HG03520 (cell line): ENCODE results near the gene CCR9.

Experiments used
- ATAC-seq: cut with Tn5 transposase; IDR thresholded peaks from one replicate; pipeline ENCODE4 v1.9.1; 2021; ENCODE audit warnings: mild to moderate bottlenecking, moderate library complexity; ENCODE audit not compliant: unreplicated experiment

CCR9 gene

DNA sequence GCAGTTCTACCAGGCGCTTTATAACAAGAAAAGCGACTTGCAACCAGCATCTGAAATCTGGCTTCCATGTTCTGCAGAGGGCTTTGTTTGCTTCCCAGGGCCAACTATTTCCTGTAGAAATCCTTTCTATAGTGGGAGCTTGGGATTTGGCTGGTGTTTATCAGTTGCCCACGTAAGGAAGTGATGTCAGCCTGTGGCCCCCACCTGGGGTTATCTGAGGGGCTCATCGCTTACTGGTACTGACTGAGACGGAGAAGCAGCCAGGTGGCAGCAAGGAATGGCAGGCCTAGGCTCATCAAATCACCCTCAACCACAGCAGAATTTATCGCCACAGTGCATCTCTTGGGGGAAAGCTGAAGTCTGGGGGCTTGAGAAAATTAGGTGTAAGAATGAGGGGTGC is 14.6 kb upstream of the CCR9 start:
- ATAC-seq = no peak

DNA sequence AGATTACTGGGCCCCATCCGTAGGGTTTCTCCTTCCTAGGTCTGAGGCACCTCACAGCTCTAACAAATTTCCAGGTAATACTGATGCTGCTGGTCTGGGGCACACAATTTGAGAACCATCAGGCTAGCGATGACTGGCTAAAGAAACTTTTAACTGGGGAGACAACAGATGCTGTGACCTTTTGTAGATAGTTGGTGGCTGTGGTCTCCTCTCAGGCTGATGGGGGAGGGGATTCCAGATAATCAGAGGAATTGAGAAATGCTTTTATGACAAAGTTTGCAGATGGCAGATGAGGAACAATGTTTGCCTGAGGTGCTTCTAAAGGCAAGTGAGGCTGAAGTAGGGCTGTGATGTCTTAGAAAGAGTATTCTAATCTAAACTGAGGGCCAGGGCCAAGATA is 13.8 kb upstream of the CCR9 start:
- no peak for ATAC-seq

DNA sequence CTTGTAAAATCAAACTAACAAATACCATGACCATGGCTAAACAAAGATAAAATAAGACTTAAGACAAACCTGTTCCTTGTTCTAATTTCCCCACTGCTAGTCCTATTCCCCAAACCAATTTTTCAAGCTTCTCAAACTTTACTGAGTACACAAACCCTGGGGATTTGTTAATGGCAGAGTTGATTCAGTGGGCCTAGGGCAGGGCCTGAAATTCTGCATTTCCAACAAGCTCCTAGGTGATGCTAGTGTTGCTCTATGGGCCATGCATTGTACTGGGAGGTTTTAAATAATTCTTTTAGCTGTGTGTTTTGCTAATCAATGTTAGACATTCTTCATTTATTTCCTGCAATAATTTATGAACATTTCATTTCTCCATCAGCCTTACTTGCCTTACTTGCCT is 13.3 kb upstream of the CCR9 start:
- ATAC-seq = no peak

DNA sequence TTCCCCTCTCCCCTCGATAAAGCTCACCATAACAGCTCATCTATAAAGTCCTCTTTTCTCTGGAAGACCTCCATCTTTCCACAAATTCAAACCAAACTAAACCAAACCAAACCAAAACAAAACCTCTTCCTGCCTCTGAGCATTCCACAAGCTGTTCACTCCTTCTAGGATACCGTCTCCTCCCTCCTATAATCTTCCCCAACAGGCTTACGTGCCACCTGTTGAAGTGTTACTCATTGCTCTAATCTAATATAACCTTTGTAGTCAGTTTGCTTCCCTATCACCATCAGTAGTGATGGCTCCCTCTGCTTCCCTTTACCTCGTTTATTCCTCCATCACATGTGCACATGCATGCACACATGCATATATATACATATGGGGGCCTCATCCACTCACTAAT is 12.7 kb upstream of the CCR9 start:
- ATAC-seq = no peak

DNA sequence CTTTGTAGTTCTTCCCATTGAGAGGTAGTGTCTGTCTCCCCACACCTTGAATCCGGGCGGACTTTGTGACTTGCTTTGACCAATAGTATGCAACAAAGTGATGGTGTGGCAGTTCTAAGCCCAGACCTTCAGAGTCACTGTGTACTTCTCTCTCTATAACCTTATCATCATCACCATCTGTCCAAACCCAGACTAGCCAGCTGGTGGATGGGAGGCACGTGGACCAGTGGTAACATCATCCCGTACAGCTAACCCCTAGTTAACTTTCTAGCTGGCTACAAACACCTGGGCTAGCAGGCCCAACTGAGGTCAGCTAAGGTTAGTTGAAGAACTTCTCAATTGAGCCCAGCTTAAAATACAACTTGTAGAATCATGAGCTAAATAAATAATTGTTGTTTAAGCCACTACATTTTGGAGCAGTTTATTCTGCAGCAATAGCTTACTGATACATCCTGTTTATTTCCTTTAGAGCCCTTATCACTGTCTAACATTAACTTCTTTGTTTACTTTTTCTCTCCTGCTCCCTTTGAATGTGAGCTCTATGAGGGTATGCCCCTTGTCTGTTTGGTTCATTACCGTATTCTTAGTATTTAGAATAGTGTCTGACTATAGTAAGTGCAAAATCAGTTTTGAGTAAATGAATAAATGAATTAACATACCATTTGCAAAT is 11.5 kb upstream of the CCR9 start:
- ATAC-seq = no peak

DNA sequence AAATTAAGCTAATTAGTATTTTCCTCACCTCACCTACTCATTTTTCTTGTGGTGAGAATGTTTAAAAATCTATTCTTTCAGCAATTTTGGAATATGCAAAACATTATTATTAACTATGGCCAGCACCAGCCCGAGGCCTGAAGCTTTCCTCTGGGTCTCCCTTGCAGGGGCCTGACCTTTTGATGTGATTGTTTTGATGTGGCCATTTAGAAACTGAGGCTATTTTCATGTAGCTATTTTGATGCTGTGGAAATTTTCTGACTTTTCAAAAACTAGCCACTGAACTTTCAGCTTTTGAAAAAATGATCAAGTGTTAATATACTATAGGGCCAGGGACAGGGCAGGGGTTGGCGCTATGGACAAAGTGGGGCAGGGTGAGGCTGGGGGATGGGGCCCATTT is 8.2 kb upstream of the CCR9 start:
- no peak for ATAC-seq

DNA sequence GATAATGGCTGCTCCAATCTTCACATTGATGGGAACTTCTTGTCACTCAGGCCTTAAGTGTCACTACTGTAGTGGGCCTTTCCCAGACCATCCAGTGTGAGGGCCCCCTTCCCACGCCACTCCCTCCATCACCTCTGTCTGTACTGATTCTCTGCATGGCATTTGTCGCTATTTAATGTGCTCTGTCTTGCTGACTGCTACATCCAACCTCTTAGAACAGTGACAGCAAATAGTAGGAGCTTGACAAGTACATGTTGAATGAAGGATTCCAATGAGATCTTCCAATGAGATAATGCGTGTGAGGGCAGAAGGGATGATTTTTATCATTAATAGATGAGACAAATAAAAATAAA is 5.6 kb upstream of the CCR9 start:
- no peak for ATAC-seq

DNA sequence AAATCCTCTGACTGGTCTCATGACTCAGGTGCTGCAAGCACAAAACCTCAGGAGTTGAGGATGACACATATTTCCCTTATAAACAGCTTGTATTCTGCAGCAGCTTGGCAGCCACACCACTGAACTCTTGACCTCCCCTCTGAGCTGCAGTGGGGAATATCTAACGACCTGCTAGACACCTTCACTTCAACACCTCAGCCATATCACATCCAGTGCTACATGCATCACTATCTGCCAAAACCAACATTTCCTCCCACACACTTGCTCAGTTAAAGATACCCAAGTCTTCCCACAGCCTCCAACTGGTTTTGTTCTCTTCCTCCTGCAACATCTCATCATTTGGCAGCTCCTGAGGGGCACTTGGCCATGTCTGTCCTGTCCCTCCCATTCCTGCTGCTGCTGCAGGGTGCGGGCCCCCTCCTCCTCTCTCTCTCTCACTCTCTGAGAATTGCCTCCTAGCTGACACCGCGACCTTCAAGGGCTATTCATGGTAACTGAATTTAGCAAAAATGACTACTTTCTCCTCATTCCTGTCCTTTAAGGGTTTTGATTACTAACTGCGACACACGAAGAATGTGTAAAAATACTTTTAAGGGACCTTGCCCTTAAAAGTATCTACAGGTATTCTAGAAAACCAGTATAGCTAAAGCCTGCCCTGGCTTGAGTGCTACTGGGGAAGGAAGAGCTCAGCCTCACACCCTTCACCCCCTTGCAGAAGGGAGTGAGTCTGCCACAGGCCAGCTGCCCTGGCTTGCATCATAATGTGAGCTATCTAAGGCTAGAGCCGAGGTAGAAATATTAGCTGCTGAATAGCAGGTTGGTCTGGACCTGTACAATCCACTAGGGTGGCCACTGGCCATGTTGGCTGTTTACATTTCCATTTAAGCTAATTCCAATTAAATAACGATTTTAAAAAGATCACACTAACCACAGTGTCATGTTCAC is 5.0 kb upstream of the CCR9 start:
- no peak for ATAC-seq

DNA sequence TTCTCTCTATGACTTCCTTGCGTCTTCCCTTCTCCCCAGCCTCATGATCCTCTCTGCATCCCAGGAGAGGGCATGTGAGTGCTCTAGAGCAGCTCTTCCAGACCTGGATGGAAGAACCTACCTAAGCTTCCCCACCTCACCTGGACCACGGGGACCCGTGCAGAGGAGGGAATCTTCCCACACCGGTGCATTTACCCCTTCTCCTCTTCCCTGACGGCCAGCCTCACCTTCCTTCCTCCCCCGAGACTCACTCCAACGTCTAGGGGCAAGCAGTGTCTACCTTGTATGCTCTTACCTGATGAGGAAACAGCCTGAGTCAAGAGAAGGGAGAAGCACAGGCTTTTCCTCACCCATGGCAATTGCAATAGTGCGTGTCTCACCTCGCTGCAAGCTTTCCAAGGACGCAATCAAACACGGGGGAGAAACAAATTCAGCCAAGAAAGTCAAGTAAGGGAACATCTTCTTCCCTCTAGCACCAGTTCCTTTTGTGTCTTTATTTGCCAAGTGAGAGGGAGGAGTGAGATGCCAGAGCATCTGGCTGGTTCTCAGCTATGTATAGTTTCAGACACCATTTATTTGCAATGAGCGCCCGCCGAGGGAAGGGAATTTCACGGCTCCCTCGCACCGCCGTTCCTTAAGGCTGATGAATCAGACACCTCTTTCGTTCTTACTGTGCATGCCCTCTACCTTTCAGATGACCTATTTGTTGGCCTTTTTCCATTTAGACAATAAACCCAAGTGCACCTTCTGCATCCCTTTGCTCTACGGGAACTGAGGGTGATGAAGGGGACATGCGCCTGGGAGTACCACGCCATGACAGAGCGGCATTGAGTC is 1.8 kb upstream of the CCR9 start:
- no peak for ATAC-seq

DNA sequence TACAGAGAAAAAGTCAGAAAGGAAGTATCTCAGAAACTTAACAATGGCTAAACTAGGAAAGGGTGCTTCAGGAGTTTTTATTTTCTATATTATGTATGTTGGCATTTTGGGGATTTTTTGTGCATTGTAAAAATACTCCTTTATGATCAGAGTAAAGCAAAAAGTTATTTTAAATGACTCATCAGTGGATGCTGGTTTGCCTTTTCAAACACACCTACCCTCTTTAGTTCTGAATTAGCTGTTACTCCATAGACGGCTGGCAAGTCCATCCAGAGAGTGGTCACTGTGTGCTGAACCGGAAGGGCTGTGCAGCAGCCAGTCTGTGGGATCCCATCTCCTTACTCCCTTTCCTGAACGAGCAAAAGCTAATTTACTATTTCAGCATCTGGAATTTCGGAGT is 942 bp downstream of the CCR9 start:
- no peak for ATAC-seq

DNA sequence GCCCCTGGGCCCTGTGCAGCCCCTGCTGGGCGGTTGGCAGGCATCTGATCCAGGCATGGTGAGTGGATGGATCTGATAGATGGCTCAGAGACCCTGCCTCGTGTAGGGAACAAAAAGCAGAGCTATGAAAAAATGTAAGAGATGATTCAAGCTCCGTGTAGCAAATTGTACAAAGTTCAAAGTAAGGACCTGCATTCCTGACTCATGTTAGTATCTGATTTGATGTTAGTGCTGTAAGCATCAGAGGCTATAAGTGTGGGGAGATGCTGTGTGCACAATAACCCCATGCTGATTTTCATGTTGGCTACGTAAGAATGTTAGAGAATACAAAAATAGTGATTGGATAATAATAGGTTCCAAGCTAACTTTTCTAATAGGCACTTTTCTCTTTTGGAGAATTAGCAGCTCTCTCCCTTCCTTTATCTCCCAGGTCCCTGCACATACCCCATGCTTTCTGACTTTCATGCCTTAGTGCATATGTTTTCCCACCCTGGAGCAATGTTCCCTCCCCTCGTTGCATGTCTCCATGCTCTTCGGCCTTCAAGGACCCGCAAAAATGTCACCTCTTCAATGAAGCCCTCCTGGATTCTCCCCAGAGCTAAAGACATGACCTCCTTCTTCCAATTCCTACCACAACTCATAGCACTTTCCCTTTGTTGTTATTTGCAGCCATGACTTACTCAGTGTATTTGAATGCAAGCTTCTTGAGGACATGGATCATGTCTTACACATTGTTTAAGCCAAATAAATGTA is 1.6 kb downstream of the CCR9 start:
- ATAC-seq = no peak

DNA sequence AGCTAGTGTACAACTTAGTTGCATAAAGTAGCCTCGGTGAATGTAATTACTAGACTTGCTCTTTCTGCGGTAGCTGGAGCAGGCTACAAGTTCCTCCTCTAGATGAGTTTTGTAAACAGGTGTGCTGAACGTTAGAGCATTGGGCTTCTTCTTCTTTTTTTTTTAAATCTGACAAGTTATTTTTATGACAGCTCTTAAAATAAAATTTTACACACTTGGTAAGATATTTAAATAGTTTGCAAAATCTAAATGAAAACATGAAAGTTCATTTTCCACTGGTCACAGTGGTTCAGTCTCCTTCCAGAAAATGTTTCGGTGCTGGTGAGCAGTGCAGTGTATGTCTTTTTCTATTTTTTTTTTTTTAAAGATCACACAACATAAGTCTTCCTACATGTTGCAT is 3.0 kb downstream of the CCR9 start:
- ATAC-seq = no peak

DNA sequence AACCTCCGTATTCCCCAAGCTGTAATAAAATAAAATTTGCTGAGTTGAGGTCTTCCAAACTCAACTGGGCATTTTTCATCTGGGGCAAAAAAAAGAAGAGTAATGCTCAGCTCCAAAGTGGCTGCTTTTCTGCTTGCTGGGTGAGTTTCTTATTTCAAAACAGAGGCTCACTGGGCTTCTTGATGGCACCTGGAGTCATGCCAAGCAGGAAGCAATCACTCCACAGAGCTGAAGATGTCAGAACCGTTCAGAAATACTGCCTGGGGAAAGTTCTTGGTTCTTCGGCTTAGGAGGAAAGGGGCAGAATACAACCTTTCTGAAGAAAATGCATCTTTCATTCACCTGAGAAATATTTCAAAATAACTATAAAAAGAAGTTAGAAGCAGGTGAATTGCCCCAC is 4.1 kb downstream of the CCR9 start:
- no peak for ATAC-seq

DNA sequence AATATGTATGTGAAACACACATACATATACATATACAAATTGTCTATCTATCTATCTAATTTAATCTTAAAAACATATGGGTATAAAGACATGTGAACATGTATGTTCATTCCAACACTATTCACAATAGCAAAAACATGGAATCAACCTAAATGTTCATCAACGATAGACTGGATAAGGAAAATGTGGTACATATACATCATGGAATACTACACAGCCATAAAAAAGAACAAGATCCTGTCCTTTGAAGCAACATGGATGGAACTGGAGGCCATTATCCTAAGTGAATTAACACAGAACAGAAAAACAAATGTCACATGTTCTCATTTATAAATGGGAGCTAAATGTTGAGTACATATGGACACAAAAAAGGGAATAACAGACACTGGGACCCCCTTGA is 5.8 kb downstream of the CCR9 start:
- no peak for ATAC-seq

DNA sequence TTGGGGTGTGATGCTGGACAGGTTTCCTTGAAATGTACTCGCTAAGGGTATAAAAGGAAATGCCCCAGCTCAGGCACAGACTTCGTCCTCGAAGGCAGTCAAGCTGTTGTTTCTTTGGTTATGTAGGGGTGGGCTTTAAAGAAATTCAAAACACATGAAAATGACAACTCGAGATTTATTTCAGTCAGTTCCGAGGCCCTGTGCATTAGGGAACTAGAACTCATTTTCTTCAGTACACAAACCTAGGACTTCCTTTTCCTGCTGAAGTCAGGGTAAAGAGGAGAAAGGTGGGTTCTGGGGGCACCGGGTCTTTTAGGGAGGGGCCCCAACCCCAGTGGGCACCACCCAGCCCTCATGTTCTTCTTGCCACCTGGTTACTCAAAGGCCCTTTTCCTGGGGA is 7.7 kb downstream of the CCR9 start:
- ATAC-seq = no peak

DNA sequence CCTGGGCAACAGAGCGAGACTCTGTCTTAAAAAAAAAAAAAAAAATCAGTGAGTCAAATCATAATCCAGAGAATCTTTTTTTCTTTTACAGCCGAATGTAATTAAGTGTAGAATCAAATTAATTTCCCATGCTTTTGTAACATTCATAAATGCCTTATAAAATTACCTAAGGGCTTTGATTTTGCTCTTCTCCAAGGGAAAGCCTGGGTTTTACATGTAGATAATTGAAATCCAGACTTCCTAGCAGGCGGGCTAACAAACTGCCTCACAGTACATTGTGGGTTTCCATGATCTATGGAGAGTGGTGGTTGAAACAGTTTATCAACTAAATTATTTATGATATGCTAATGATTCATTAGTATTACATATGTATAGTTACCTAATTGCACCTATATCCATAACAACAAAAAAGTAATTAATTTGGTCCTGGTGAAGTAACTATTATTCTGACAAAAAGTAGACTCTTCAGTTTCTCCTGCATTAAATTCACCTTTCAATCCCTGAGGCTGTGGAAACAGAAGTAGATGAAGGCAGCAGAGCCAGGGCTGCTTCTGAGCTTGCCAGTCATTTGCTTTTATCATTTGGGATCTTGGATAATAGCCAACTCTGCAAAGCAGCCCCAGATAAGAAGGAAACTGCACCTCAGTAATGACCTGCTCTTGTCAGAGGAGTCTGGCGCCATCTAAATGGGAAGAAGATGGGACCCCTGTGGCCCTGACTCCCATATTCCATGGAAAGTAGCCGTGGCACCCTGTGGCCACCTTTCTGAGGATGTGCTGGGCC is 9.5 kb downstream of the CCR9 start:
- no peak for ATAC-seq

DNA sequence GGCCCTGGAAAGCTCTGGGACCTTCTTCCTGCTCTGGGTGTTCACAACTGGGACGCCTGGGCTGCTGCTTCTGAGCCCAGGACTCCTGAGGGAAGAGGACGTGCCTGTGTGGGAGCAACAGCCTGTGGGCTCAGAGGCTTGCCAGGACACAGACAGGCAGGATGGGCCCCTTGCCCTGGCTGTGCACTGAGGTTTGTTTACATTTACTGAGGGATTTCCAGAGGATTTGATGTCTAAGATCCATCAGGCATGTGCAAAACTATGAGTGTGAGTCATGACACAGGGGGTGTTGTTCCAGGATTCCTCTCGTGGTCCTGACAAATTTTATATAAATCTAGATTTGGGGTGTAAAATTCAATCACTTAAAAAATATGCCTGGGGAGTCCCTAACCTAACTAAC is 10.6 kb downstream of the CCR9 start:
- ATAC-seq = no peak

DNA sequence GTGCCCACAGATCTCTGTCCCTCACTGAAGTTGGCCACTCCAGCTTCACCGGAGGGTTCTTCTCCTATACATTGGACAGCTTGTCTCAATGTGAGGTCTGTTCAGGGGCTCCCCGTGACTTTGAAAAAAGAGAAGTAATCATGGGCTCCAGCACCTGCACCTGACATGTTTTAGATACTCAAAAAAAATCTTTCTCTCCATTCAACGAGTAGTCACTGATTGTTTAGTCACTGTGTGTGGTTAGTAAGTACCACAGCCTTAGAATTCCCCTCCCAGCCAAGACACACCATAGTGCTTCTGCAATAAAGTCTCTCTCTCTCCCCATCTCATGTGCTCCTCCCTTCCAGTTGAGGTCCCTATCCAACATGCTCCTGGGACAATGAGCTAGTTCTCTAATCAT is 18.6 kb downstream of the CCR9 start:
- ATAC-seq = no peak

DNA sequence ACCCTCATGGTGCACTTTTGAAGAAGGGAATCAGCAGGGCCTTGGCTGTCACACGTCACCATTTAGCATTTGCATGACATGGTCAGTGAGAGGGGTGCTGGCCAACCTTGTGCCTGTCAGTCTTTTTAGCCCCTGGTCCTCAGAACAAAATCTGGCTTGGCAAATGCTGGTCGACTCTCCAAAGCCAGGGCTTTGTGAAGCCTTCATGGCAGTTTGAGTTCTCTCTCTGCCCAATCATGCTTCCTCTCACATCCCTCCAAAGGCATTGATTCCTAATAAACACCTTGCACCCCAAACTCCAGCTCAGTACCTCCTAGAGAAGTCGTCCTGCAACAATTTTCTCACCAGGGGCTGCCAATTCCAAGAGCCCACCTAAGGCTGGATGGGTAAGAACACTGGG is 19.4 kb downstream of the CCR9 start:
- ATAC-seq = no peak

DNA sequence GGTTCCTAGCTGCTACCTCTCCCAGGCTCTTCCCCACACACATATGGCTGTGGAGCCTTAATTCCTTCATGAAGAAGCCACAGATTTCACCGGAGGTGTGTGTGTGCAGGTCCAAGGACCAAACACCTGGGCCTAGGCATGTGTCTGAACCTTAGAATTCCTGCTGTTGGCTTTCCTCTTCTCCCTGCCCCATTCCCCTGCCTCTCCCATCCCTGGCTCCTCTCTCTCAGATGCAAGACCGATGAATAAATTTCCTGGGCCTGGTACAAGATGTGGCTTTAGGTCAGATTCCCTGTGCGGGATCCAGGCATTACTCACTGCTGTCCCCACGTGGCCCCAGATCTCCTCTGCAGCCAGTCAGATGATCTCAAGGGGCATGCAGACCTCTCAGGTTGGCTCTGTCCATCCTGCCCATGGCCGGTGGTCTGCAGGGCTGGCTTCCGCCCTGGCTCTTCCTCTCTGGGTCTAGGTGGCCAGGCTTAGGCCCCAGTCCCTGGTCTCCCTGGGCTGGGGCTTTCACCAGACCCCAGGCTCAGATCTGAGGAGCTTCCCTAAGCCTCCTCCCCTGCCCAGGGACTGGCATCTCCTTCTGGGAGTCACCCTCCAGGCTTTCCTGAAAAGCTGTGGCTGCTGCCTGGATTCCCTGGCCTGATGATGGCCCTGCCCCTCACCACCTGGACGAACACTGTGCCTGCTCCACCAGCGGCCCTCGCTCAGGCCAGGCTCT is 20.5 kb downstream of the CCR9 start:
- ATAC-seq = no peak
